PC-3 (cell line): ENCODE measurements around the gene PRSS50.

Experiments
- CTCF ChIP-seq: fragments of 300-600 bp; sonication (generic); conservative IDR thresholded peaks from 2 replicates; pipeline ENCODE4 v1.5.1; 2017; ENCODE audit warnings: antibody characterized with exemption, low read depth, mild to moderate bottlenecking, low read length
- EZH2 ChIP-seq: fragments of 300-600 bp; sonication (generic); IDR thresholded peaks from one replicate; pipeline ENCODE4 v1.6.1; 2017; ENCODE audit warnings: antibody characterized with exemption, mild to moderate bottlenecking, low read length; ENCODE audit not compliant: unreplicated experiment
- EZH2phosphoT487 ChIP-seq: fragments of 300-600 bp; sonication (generic); IDR thresholded peaks from 2 replicates; pipeline ENCODE4 v1.6.1; 2018; ENCODE audit warnings: mild to moderate bottlenecking, antibody characterized with exemption, low read length, borderline replicate concordance

- TF ChIP-seq CTCF (no peak), EZH2phosphoT487 (no peak), EZH2 (no peak)
Measured at GRCh38 chr3:46748170-46748569, 30.5 kb upstream of the PRSS50 start.
